B cell (primary cell): Measurements from ENCODE around the gene SAXO1. TPM values are rescaled to one million over a fixed set of nuclear protein-coding genes. Genes with fewer than 3 reads are reported as not detected.

Experiments used
- ATAC-seq: fragments of 200-7000 bp; cut with Tn5 transposase; one replicate; pipeline ENCODE4 v1.10.0; 2021; ENCODE audit warnings: low read depth, mild to moderate bottlenecking, moderate number of reproducible peaks, moderate library complexity
- CTCF ChIA-PET: fragments of 350-600 bp; sonication (Branson Sonifier 250); formaldehyde crosslinking; loops from one replicate; lab custom pipeline; 2021; ENCODE audit warnings: antibody characterized with exemption, inconsistent platforms; lab: Charles Lee
- POLR2A ChIA-PET: fragments of 350-600 bp; sonication (Branson Sonifier 250); formaldehyde crosslinking; loops from one replicate; lab custom pipeline; 2021; ENCODE audit warnings: antibody characterized with exemption; lab: Charles Lee
- DNase-seq: peaks from one replicate; pipeline ENCODE4 v3.0.0; 2013
- H2AFZ ChIP-seq: 2 replicates; pipeline ENCODE4 v1.6.1; 2012; ENCODE audit warnings: mild to moderate bottlenecking, low read depth, low read length; ENCODE audit not compliant: insufficient read depth, poor library complexity, severe bottlenecking
- H3K27ac ChIP-seq, 2 donors: 1 replicate in 1 of 2; 2 replicates in 1 of 2; pipeline ENCODE4 v1.5.1; 2012 to 2013; ENCODE audit warnings: low read length in 2 of 2, mild to moderate bottlenecking in 2 of 2, moderate library complexity in 1 of 2
- H3K27me3 ChIP-seq, 4 experiments: fragments of 200-600 bp in 1 of 4; sonication (generic) in 1 of 4; replicated peaks in 1 of 4; 1 replicate in 2 of 4; 2 replicates in 2 of 4; pipeline versions ENCODE4 v1.6.1 to v1.7.0; 2013 to 2016; ENCODE audit warnings: low read length in 3 of 4, mild to moderate bottlenecking in 2 of 4, mixed read lengths in 1 of 4, moderate library complexity in 1 of 4; ENCODE audit not compliant: insufficient read depth in 4 of 4, control insufficient read depth in 3 of 4; ENCODE audit errors: control extremely low read depth in 1 of 4
- H3K36me3 ChIP-seq, 2 experiments: replicated peaks in 1 of 2; 1 replicate in 1 of 2; 2 replicates in 1 of 2; pipeline versions ENCODE4 v1.6.1 to v1.7.1; 2013; ENCODE audit warnings: low read length in 1 of 2; ENCODE audit not compliant: insufficient read depth in 2 of 2, control insufficient read depth in 1 of 2; ENCODE audit errors: control extremely low read depth in 1 of 2, extremely low read depth in 1 of 2
- H3K4me1 ChIP-seq, 2 donors: fragments of 200-600 bp in 1 of 2; sonication (generic) in 1 of 2; 1 replicate in 1 of 2; 2 replicates in 1 of 2; pipeline versions ENCODE4 v1.5.1 to v1.6.1; 2013 to 2017; ENCODE audit warnings: low read length in 2 of 2; ENCODE audit not compliant: control insufficient read depth in 2 of 2, insufficient read depth in 2 of 2
- H3K4me2 ChIP-seq: replicated peaks from 2 replicates; pipeline ENCODE3; 2012; ENCODE audit warnings: mild to moderate bottlenecking, low read depth, low read length; ENCODE audit not compliant: poor library complexity, severe bottlenecking
- H3K4me3 ChIP-seq, 5 experiments: fragments of 200-600 bp in 1 of 5; sonication (generic) in 1 of 5; 1 replicate in 3 of 5; 2 replicates in 2 of 5; pipeline versions ENCODE4 v1.5.1 to v1.7.0; 2011 to 2016; ENCODE audit warnings: low read length in 4 of 5, mild to moderate bottlenecking in 4 of 5, low read depth in 2 of 5, control low read depth in 1 of 5, moderate library complexity in 1 of 5; ENCODE audit not compliant: insufficient read depth in 1 of 5; ENCODE audit errors: control extremely low read depth in 1 of 5, extremely low read depth in 1 of 5
- H3K79me2 ChIP-seq: fragments of 200-600 bp; sonication (generic); one replicate; pipeline ENCODE4 v1.6.0; 2016; ENCODE audit warnings: low read length; ENCODE audit not compliant: control insufficient read depth, insufficient read depth
- H3K9ac ChIP-seq: fragments of 200-600 bp; sonication (generic); 2 replicates; pipeline ENCODE4 v1.6.1; 2017; ENCODE audit warnings: mild to moderate bottlenecking, low read length, moderate library complexity
- H3K9me3 ChIP-seq, 3 donors: one replicate each; pipeline versions ENCODE4 v1.6.1 to v1.7.1; 2013; ENCODE audit warnings: low read length in 2 of 3; ENCODE audit not compliant: control insufficient read depth in 2 of 3, insufficient read depth in 1 of 3; ENCODE audit errors: control extremely low read depth in 1 of 3
- H4K20me1 ChIP-seq: 2 replicates; pipeline ENCODE4 v1.6.0; 2012; ENCODE audit warnings: mild to moderate bottlenecking, low read length; ENCODE audit not compliant: insufficient read depth, control insufficient read depth, poor library complexity, severe bottlenecking
- H3K27ac Mint-ChIP-seq: one replicate; pipeline ENCODE4 v1.8.0; 2021; ENCODE audit warnings: mixed read lengths
- H3K27me3 Mint-ChIP-seq: one replicate; pipeline ENCODE4 v1.8.0; 2021; ENCODE audit warnings: mixed read lengths
- H3K4me1 Mint-ChIP-seq: one replicate; pipeline ENCODE4 v1.8.0; 2021; ENCODE audit warnings: mixed read lengths
- H3K4me3 Mint-ChIP-seq: one replicate; pipeline ENCODE4 v1.8.0; 2021; ENCODE audit warnings: mixed read lengths
- H3K9me3 Mint-ChIP-seq: one replicate; pipeline ENCODE4 v1.8.0; 2022; ENCODE audit warnings: mixed read lengths; ENCODE audit not compliant: insufficient read depth
- EZH2 ChIP-seq: IDR thresholded peaks from 2 replicates; pipeline ENCODE4 v1.6.1; 2012; ENCODE audit warnings: borderline replicate concordance, low read depth, mild to moderate bottlenecking, moderate library complexity, low read length; ENCODE audit not compliant: insufficient read depth, poor library complexity, severe bottlenecking
- WGBS: methylation state at CpG from one replicate; pipeline ENCODE4 v1.1.5; 2013; ENCODE audit warnings: missing lambda C conversion rate; ENCODE audit not compliant: insufficient coverage; 5-methylcytosine and 5-hydroxymethylcytosine counted together
- intact Hi-C: fragments of 100-400 bp; cut with micrococcal nuclease; formaldehyde crosslinking; loops from one replicate; pipeline ENCODE4 v1.10.0; 2022
- polyA plus RNA-seq: library from polyadenylated mRNA; depleted of rRNA; stranded (reverse); fragments of >200 nt; gene quantifications from 2 replicates; pipeline ENCODE4 v1.2.3, GENCODE V29; 2012
- total RNA-seq, 2 donors: library from RNA; stranded (reverse); fragments of 120-200 nt in 1 of 2; gene quantifications; 1 replicate in 1 of 2; 2 replicates in 1 of 2; pipeline versions ENCODE4 v1.2.3 to v1.2.4, GENCODE V29; 2013 to 2022
- TF ChIP-seq, protein P1 (sequence below): fragments of 200-600 bp; IDR thresholded peaks from one replicate; pipeline ENCODE4 v1.8.0; 2022; ENCODE audit warnings: antibody characterized with exemption, mild to moderate bottlenecking

Gene SAXO1
- total and polyA plus RNA-seq, 2 donors (not counting 1 experiment from before 2014, with no cell fraction given), result 0.01 TPM; not detected in 1

- Histone ChIP-seq H3K4me1 (no peaks in the 10 kb centered on the region), H3K4me2 (no peak overlapping the region), H4K20me1 (no peaks in the 10 kb centered on the region), H3K9me3 (no peaks in the 10 kb centered on the region), H3K79me2 (no peaks in the 10 kb centered on the region), H3K4me3 (no peak overlapping the region), H2AFZ (no peak overlapping the region), H3K9ac (no peak overlapping the region), H3K27me3 (no peaks in the 10 kb centered on the region), H3K36me3 (no peaks in the 10 kb centered on the region), H3K27ac (no peak overlapping the region)
- ChIA-PET POLR2A (no interaction called here), CTCF (no interaction called here)
- no peaks in the 10 kb centered on the region for H3K9me3 Mint-ChIP-seq
- no peak overlapping the region for H3K4me3 Mint-ChIP-seq
- H3K27me3 Mint-ChIP-seq, result peaks cover 8% of the 10 kb centered on the region
- H3K27ac Mint-ChIP-seq, result no peak overlapping the region
- no peaks in the 10 kb centered on the region for H3K4me1 Mint-ChIP-seq
- WGBS, result no CpG with 5 or more reads among the region's 2 CpGs
- DNase-seq, result no peak
- no peak for TF ChIP-seq EZH2
- TF ChIP-seq, protein P1, sequence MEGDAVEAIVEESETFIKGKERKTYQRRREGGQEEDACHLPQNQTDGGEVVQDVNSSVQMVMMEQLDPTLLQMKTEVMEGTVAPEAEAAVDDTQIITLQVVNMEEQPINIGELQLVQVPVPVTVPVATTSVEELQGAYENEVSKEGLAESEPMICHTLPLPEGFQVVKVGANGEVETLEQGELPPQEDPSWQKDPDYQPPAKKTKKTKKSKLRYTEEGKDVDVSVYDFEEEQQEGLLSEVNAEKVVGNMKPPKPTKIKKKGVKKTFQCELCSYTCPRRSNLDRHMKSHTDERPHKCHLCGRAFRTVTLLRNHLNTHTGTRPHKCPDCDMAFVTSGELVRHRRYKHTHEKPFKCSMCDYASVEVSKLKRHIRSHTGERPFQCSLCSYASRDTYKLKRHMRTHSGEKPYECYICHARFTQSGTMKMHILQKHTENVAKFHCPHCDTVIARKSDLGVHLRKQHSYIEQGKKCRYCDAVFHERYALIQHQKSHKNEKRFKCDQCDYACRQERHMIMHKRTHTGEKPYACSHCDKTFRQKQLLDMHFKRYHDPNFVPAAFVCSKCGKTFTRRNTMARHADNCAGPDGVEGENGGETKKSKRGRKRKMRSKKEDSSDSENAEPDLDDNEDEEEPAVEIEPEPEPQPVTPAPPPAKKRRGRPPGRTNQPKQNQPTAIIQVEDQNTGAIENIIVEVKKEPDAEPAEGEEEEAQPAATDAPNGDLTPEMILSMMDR, result no peak
- no peak for ATAC-seq
- intact Hi-C loops, result no loop called here
Measured at GRCh38 chr9:18989097-18989496, 43.9 kb downstream of the SAXO1 start.

GRCh38 chr9:18988003-18988402, 45.0 kb downstream of the SAXO1 start:
- Histone ChIP-seq H3K9me3 (no peaks in the 10 kb centered on the region), H2AFZ (no peak overlapping the region), H3K9ac (no peak overlapping the region), H3K27ac (no peak overlapping the region), H3K4me2 (no peak overlapping the region), H3K27me3 (no peaks in the 10 kb centered on the region), H3K4me1 (no peaks in the 10 kb centered on the region), H3K4me3 (no peak overlapping the region), H3K79me2 (no peaks in the 10 kb centered on the region), H4K20me1 (no peaks in the 10 kb centered on the region), H3K36me3 (no peaks in the 10 kb centered on the region)
- intact Hi-C loops, result no loop called here
- Mint-ChIP-seq H3K4me1 (no peaks in the 10 kb centered on the region), H3K27me3 (peaks cover 8% of the 10 kb centered on the region), H3K4me3 (no peak overlapping the region), H3K27ac (no peak overlapping the region), H3K9me3 (no peaks in the 10 kb centered on the region)
- CTCF ChIA-PET, result no interaction called here
- no peak for TF ChIP-seq EZH2
- TF ChIP-seq, protein P1, result no peak
- POLR2A ChIA-PET, result no interaction called here
- ATAC-seq (no peak), DNase-seq (no peak)
